ENCODE data around the gene USP32. TPM values are rescaled to one million over a fixed set of nuclear protein-coding genes. Genes with fewer than 3 reads are reported as not detected.
"Not testable (repeated sequence)": the region's sequence is repeated elsewhere in the genome, so short reads cannot be mapped to it uniquely, and the experiment has no call there.

USP32 gene
- total RNA-seq, 2 experiments from 2014 or later, result 31.7 to 34.0 TPM

- no peaks in the 10 kb centered on the region for H3K27me3 Mint-ChIP-seq
- H3K4me3 Mint-ChIP-seq, result no peak overlapping the region
- no peak overlapping the region for H3K27ac Mint-ChIP-seq
- H3K36me3 Mint-ChIP-seq (ENCODE audit: low read depth), result peaks cover 12% of the 10 kb centered on the region
- H3K4me1 Mint-ChIP-seq, result peaks cover 29% of the 10 kb centered on the region
- ChIA-PET CTCF (interaction anchor here (0.8 to 1.1 kb wide), 2 partner anchors 13 to 14 kb away, joined by 3 read pairs; no protein-coding TSS in a partner anchor), POLR2A (interaction anchor here (0.6 kb wide), 2 partner anchors 10 to 230 kb away, joined by 3 to 5 read pairs; no protein-coding TSS in a partner anchor)
- H3K9me3 Mint-ChIP-seq, result peaks cover 7% of the 10 kb centered on the region
- DNase-seq, result no peak
Measured at GRCh38 chr17:60358606-60359225, 33.2 kb downstream of the USP32 start.

- peaks cover 29% of the 10 kb centered on the region for H3K4me1 Mint-ChIP-seq
- H3K4me3 Mint-ChIP-seq, result no peak overlapping the region
- ChIA-PET POLR2A (no interaction called here), CTCF (interaction anchor here (0.8 to 0.9 kb wide), 2 partner anchors 15 to 43 kb away, joined by 3 to 4 read pairs; no protein-coding TSS in a partner anchor)
- no peak for DNase-seq
- no peaks in the 10 kb centered on the region for H3K27me3 Mint-ChIP-seq
- peaks cover 7% of the 10 kb centered on the region for H3K9me3 Mint-ChIP-seq
- peaks cover 14% of the 10 kb centered on the region for H3K36me3 Mint-ChIP-seq (ENCODE audit: low read depth)
- no peak overlapping the region for H3K27ac Mint-ChIP-seq
Measured at GRCh38 chr17:60356940-60357339, 35.0 kb downstream of the USP32 start.

GRCh38 chr17:60355663-60356594, 36.0 kb downstream of the USP32 start:
- H3K4me3 Mint-ChIP-seq, result no peak overlapping the region
- H3K9me3 Mint-ChIP-seq, result peaks cover 7% of the 10 kb centered on the region
- ChIA-PET POLR2A (interaction anchor here (0.5 kb wide), 1 partner anchor 244 kb away, joined by 5 read pairs; the partner anchor contains the start of gene PPM1D), CTCF (interaction anchor here (0.7 to 1.2 kb wide), 3 partner anchors 11 to 216 kb away, joined by 3 to 5 read pairs (median 4); no protein-coding TSS in a partner anchor)
- peak overlapping the region; percentile 37 for H3K27ac Mint-ChIP-seq
- no peak for DNase-seq
- no peaks in the 10 kb centered on the region for H3K27me3 Mint-ChIP-seq
- peaks cover 14% of the 10 kb centered on the region for H3K36me3 Mint-ChIP-seq (ENCODE audit: low read depth)
- H3K4me1 Mint-ChIP-seq, result peaks cover 29% of the 10 kb centered on the region

- H3K27me3 Mint-ChIP-seq, result no peaks in the 10 kb centered on the region
- peaks cover 14% of the 10 kb centered on the region for H3K36me3 Mint-ChIP-seq (ENCODE audit: low read depth)
- no peak overlapping the region for H3K4me3 Mint-ChIP-seq
- peaks cover 29% of the 10 kb centered on the region for H3K4me1 Mint-ChIP-seq
- CTCF ChIA-PET, result no interaction called here
- no peak overlapping the region for H3K27ac Mint-ChIP-seq
- peaks cover 7% of the 10 kb centered on the region for H3K9me3 Mint-ChIP-seq
- DNase-seq, result no peak
- POLR2A ChIA-PET, result no interaction called here
Measured at GRCh38 chr17:60354223-60354622, 37.7 kb downstream of the USP32 start.

- peaks cover 14% of the 10 kb centered on the region for H3K36me3 Mint-ChIP-seq (ENCODE audit: low read depth)
- H3K4me1 Mint-ChIP-seq, result peaks cover 29% of the 10 kb centered on the region
- H3K9me3 Mint-ChIP-seq, result peaks cover 7% of the 10 kb centered on the region
- H3K27me3 Mint-ChIP-seq, result no peaks in the 10 kb centered on the region
- ChIA-PET CTCF (no interaction called here), POLR2A (no interaction called here)
- no peak overlapping the region for H3K27ac Mint-ChIP-seq
- DNase-seq, result no peak
- H3K4me3 Mint-ChIP-seq, result no peak overlapping the region
Measured at GRCh38 chr17:60353773-60354172, 38.2 kb downstream of the USP32 start.

GRCh38 chr17:60352569-60352968, 39.4 kb downstream of the USP32 start:
- H3K4me1 Mint-ChIP-seq, result peaks cover 25% of the 10 kb centered on the region
- ChIA-PET POLR2A (no interaction called here), CTCF (interaction anchor here (0.7 kb wide), 1 partner anchor 368 kb away, joined by 4 read pairs; no protein-coding TSS in a partner anchor)
- peaks cover 14% of the 10 kb centered on the region for H3K36me3 Mint-ChIP-seq (ENCODE audit: low read depth)
- no peak for DNase-seq
- no peak overlapping the region for H3K27ac Mint-ChIP-seq
- H3K9me3 Mint-ChIP-seq, result peaks cover 7% of the 10 kb centered on the region
- no peaks in the 10 kb centered on the region for H3K27me3 Mint-ChIP-seq
- H3K4me3 Mint-ChIP-seq, result no peak overlapping the region

- Mint-ChIP-seq H3K27me3 (no peaks in the 10 kb centered on the region), H3K36me3 (ENCODE audit: low read depth) (peaks cover 14% of the 10 kb centered on the region), H3K4me3 (no peak overlapping the region), H3K27ac (no peak overlapping the region), H3K9me3 (peaks cover 7% of the 10 kb centered on the region), H3K4me1 (peaks cover 25% of the 10 kb centered on the region)
- POLR2A ChIA-PET, result no interaction called here
- DNase-seq, result no peak
- CTCF ChIA-PET, result interaction anchor here (0.7 kb wide), 1 partner anchor 368 kb away, joined by 4 read pairs; no protein-coding TSS in a partner anchor
Measured at GRCh38 chr17:60352071-60352470, 39.9 kb downstream of the USP32 start.

GRCh38 chr17:60351012-60351695, 40.8 kb downstream of the USP32 start:
- Mint-ChIP-seq H3K9me3 (peaks cover 3% of the 10 kb centered on the region), H3K4me1 (peaks cover 16% of the 10 kb centered on the region), H3K4me3 (no peak overlapping the region), H3K36me3 (ENCODE audit: low read depth) (peaks cover 6% of the 10 kb centered on the region), H3K27me3 (no peaks in the 10 kb centered on the region), H3K27ac (no peak overlapping the region)
- no peak for DNase-seq
- ChIA-PET POLR2A (no interaction called here), CTCF (no interaction called here)

GRCh38 chr17:60348616-60349015, 43.3 kb downstream of the USP32 start:
- Mint-ChIP-seq H3K27ac (no peak overlapping the region), H3K9me3 (no peaks in the 10 kb centered on the region), H3K36me3 (ENCODE audit: low read depth) (peaks cover 14% of the 10 kb centered on the region), H3K4me1 (no peaks in the 10 kb centered on the region), H3K4me3 (no peak overlapping the region), H3K27me3 (no peaks in the 10 kb centered on the region)
- no peak for DNase-seq
- CTCF ChIA-PET, result interaction anchor here (1.7 kb wide), 1 partner anchor 11 kb away, joined by 5 read pairs; no protein-coding TSS in a partner anchor
- POLR2A ChIA-PET, result no interaction called here

- POLR2A ChIA-PET, result no interaction called here
- peaks cover 4% of the 10 kb centered on the region for H3K9me3 Mint-ChIP-seq
- H3K27ac Mint-ChIP-seq, result no peak overlapping the region
- CTCF ChIA-PET, result interaction anchor here (1.2 to 1.3 kb wide), 2 partner anchors 11 to 14 kb away, joined by 3 to 5 read pairs; no protein-coding TSS in a partner anchor
- no peak overlapping the region for H3K4me3 Mint-ChIP-seq
- H3K36me3 Mint-ChIP-seq (ENCODE audit: low read depth), result peaks cover 39% of the 10 kb centered on the region
- H3K4me1 Mint-ChIP-seq, result peaks cover 19% of the 10 kb centered on the region
- DNase-seq, result no peak
- H3K27me3 Mint-ChIP-seq, result no peaks in the 10 kb centered on the region
Measured at GRCh38 chr17:60345233-60345632, 46.7 kb downstream of the USP32 start.

GRCh38 chr17:60342492-60342891, 49.4 kb downstream of the USP32 start:
- Mint-ChIP-seq H3K27ac (peak overlapping the region; percentile 78), H3K4me1 (peaks cover 19% of the 10 kb centered on the region), H3K36me3 (ENCODE audit: low read depth) (peaks cover 39% of the 10 kb centered on the region)
- H3K27me3 Mint-ChIP-seq, POLR2A ChIA-PET, H3K9me3 Mint-ChIP-seq, H3K4me3 Mint-ChIP-seq: not testable (repeated sequence)
- CTCF ChIA-PET, result interaction anchor here (1.4 kb wide), 1 partner anchor 10 kb away, joined by 3 read pairs; no protein-coding TSS in a partner anchor
- peak; percentile 12 for DNase-seq

- no peak for DNase-seq
- H3K36me3 Mint-ChIP-seq (ENCODE audit: low read depth), result peaks cover 6% of the 10 kb centered on the region
- ChIA-PET CTCF (no interaction called here), POLR2A (no interaction called here)
- H3K4me1 Mint-ChIP-seq, result no peaks in the 10 kb centered on the region
- no peak overlapping the region for H3K4me3 Mint-ChIP-seq
- H3K27ac Mint-ChIP-seq, result no peak overlapping the region
- H3K27me3 Mint-ChIP-seq, result no peaks in the 10 kb centered on the region
- H3K9me3 Mint-ChIP-seq, result no peaks in the 10 kb centered on the region
Measured at GRCh38 chr17:60335289-60335688, 56.6 kb downstream of the USP32 start.

Measured in activated CD4-positive, alpha-beta T cell treated with anti-CD3 and anti-CD28 coated beads, Interleukin-2, amount 10 ng/mL, durations not matched to agents 7 days and 5 days (primary cell).